Uterine smooth muscle cell (primary cell): ENCODE results near the gene CASR. TPM values are rescaled to one million over a fixed set of nuclear protein-coding genes. Genes with fewer than 3 reads are reported as not detected.

Experiments
- total RNA-seq: library from RNA; depleted of rRNA; stranded (reverse); fragments of >200 nt; gene quantifications from 2 replicates; pipeline ENCODE4 v1.2.3, GENCODE V29; 2014

CASR gene
- not detected in 2 replicates for total RNA-seq

DNA sequence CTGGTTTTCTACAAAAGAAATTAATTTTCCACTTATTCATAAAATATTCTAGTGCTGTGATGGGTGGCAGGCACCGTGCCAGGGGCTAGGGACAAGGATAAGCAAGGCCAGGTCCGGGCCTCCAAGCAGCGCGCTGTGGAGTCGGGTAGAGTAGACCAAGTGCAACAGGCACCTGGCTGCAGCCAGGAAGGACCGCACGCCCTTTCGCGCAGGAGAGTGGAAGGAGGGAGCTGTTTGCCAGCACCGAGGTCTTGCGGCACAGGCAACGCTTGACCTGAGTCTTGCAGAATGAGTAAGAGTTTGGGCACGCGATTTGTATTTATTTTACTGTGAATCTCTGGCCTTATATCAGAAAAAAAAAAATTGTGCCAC is at the start of gene CASR:
Gene CASR, plus strand, starts transcription at position 148 of the 372 bp plus-strand sequence. CDS start 70,522 bp downstream, outside the sequence.

GRCh38 chr3:122324871-122325323 is 141.4 kb downstream of the CASR start, which contains the start of gene CSTA:
Gene CSTA (plus strand): TSS chr3:122325248. CDS start chr3:122325293, 45 bp downstream.

Other genes starting within 250 kb of the CASR start
- not detected in 2 replicates for gene ILDR1, start 161.4 kb upstream of the CASR start, total RNA-seq
- under 0.01 TPM in 1 of 2 replicates, not detected in the other for gene CD86, start 128.3 kb upstream of the CASR start, total RNA-seq
- gene CSTA, start 141.6 kb downstream of the CASR start, total RNA-seq: 0.11 and 1.1 TPM in 2 replicates
- gene MIX23, start 199.6 kb downstream of the CASR start, total RNA-seq: 31.7 and 48.6 TPM in 2 replicates
- 12.0 and 18.0 TPM in 2 replicates for gene FAM162A, start 200.5 kb downstream of the CASR start, total RNA-seq
- gene WDR5B, start 232.4 kb downstream of the CASR start, total RNA-seq: 5.5 and 5.9 TPM in 2 replicates